ENCODE results near the gene ST6GALNAC4.

DNA sequence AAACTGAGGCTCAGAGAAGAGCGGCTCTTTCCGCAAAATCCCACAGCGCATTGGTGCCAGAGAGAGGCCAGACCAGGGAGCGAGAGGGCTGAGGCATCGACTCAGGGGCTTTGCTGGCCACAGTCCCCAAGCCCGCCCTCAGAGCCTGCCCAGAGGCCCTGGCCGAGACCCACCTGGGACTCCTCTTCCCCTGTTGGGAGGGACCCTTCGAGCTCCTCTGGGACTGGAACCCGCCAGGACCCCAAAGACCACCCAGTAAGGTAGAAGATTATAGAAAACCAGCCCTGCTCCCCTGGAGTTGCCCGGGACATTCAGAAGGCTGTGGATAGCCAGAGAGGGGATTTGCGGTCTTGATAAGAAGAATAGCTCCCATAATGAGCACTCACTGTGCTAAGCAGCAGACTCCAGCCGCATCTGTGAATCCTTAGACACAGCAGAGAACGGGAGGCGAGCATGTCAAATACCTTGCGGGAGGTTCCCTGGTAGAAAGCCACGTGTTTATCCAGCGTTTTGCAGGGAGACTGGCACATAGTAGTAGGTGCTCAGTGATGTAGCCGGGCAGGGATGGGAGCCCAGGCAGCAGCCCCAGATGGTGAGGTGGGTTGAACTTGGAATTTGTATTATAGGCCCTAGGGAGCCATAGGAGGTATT is 38.7 kb downstream of the ST6GALNAC4 start:
- no peak for TF ChIP-seq MTA3 (IDR thresholded peaks at IDR 0.05; ENCODE audit: borderline replicate concordance, low read length)
- no peak for TF ChIP-seq YBX1 (IDR thresholded peaks at IDR 0.05)
- TF ChIP-seq, protein P1, sequence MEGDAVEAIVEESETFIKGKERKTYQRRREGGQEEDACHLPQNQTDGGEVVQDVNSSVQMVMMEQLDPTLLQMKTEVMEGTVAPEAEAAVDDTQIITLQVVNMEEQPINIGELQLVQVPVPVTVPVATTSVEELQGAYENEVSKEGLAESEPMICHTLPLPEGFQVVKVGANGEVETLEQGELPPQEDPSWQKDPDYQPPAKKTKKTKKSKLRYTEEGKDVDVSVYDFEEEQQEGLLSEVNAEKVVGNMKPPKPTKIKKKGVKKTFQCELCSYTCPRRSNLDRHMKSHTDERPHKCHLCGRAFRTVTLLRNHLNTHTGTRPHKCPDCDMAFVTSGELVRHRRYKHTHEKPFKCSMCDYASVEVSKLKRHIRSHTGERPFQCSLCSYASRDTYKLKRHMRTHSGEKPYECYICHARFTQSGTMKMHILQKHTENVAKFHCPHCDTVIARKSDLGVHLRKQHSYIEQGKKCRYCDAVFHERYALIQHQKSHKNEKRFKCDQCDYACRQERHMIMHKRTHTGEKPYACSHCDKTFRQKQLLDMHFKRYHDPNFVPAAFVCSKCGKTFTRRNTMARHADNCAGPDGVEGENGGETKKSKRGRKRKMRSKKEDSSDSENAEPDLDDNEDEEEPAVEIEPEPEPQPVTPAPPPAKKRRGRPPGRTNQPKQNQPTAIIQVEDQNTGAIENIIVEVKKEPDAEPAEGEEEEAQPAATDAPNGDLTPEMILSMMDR (IDR thresholded peaks at IDR 0.05 in 2 of 3, conservative IDR thresholded peaks at IDR 0.05 in 1 of 3; ENCODE audit: control insufficient read depth in 2 of 3, extremely low read depth in 1 of 3, insufficient read depth in 1 of 3, low read depth in 3 of 3, low read length in 3 of 3), result no peak
- TF ChIP-seq, protein P2, sequence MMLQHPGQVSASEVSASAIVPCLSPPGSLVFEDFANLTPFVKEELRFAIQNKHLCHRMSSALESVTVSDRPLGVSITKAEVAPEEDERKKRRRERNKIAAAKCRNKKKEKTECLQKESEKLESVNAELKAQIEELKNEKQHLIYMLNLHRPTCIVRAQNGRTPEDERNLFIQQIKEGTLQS (IDR thresholded peaks at IDR 0.05; ENCODE audit: borderline replicate concordance, extremely low read depth, low read depth, low read length), result no peak
- TF ChIP-seq YY1 (IDR thresholded peaks at IDR 0.05; ENCODE audit: low read depth, low read length), result no peak
- TF ChIP-seq SP1 (IDR thresholded peaks at IDR 0.05; ENCODE audit: low read depth, low read length), result no peak
- no peak for TF ChIP-seq MEF2A (IDR thresholded peaks at IDR 0.05; ENCODE audit: insufficient read depth, low read depth, low read length)
